Endothelial cell of umbilical vein (primary cell): ENCODE data around the gene TMPRSS13.

Experiments used
- CTCF ChIP-seq, 2 donors: IDR thresholded peaks; 1 replicate in 1 of 2; 2 replicates in 1 of 2; pipeline ENCODE4 v1.5.1; 2011; ENCODE audit warnings: low read length in 2 of 2, mild to moderate bottlenecking in 2 of 2, moderate library complexity in 2 of 2, control low read depth in 1 of 2, inconsistent platforms in 1 of 2, low read depth in 1 of 2; ENCODE audit not compliant: insufficient read depth in 1 of 2; ENCODE audit errors: extremely low read depth in 1 of 2
- GATA2 ChIP-seq: IDR thresholded peaks from 2 replicates; pipeline ENCODE4 v1.7.0; 2011; ENCODE audit warnings: low read depth, mild to moderate bottlenecking, moderate library complexity, mixed read lengths, low read length; ENCODE audit not compliant: insufficient read length, insufficient read depth
- JUN ChIP-seq: IDR thresholded peaks from 2 replicates; pipeline ENCODE4 v1.6.1; 2011; ENCODE audit warnings: borderline replicate concordance, low read depth; ENCODE audit not compliant: insufficient read length, insufficient read depth
- POLR2A ChIP-seq: IDR thresholded peaks from 2 replicates; pipeline ENCODE4 v1.6.1; 2012; ENCODE audit warnings: low read depth, mild to moderate bottlenecking, control low read depth, low read length
- POLR2AphosphoS5 ChIP-seq: IDR thresholded peaks from 2 replicates; pipeline ENCODE4 v1.6.1; 2012; ENCODE audit warnings: low read depth, mild to moderate bottlenecking, control low read depth, low read length, moderate library complexity; ENCODE audit not compliant: insufficient read depth

GRCh38 chr11:117910941-117911655, 18.1 kb downstream of the TMPRSS13 start:
- TF ChIP-seq GATA2 = no peak
- no peak for TF ChIP-seq POLR2AphosphoS5
- TF ChIP-seq CTCF (IDR thresholded peaks at IDR 0.05; ENCODE audit: extremely low read depth in 1 of 2, insufficient read depth in 1 of 2, low read depth in 1 of 2, low read length in 2 of 2) = no peak
- TF ChIP-seq POLR2A = no peak
- TF ChIP-seq JUN = no peak
